Left ventricle myocardium inferior (tissue), 1 donor: Measurements from ENCODE around the gene DDR1. TPM values are rescaled to one million over a fixed set of nuclear protein-coding genes. Genes with fewer than 3 reads are reported as not detected.
"Not testable (repeated sequence)": the region's sequence is repeated elsewhere in the genome, so short reads cannot be mapped to it uniquely, and the experiment has no call there.

Experiments used
- DNase-seq: peaks from one replicate; pipeline ENCODE4 v3.0.0-alpha.2; 2020
- H3K27ac ChIP-seq: fragments of 200-600 bp; replicated peaks from 2 replicates; pipeline ENCODE4 v1.8.0; 2021
- H3K27me3 ChIP-seq: fragments of 200-600 bp; 2 replicates; pipeline ENCODE4 v1.8.0; 2021; ENCODE audit warnings: low read depth
- H3K36me3 ChIP-seq: fragments of 200-600 bp; 2 replicates; pipeline ENCODE4 v1.8.0; 2021
- H3K4me1 ChIP-seq: fragments of 200-600 bp; 2 replicates; pipeline ENCODE4 v1.8.0; 2021
- H3K4me3 ChIP-seq: fragments of 200-600 bp; 2 replicates; pipeline ENCODE4 v1.8.0; 2021; ENCODE audit warnings: mild to moderate bottlenecking, moderate library complexity
- H3K9me3 ChIP-seq: fragments of 200-600 bp; replicated peaks from 2 replicates; pipeline ENCODE4 v1.8.0; 2021
- CTCF ChIP-seq: fragments of 200-600 bp; IDR thresholded peaks from 2 replicates; pipeline ENCODE4 v1.8.0; 2021; ENCODE audit warnings: antibody characterized with exemption, mild to moderate bottlenecking, borderline replicate concordance
- intact Hi-C: fragments of 100-400 bp; cut with micrococcal nuclease; formaldehyde crosslinking; loops from one replicate; pipeline ENCODE4 v1.11.0; 2022
- total RNA-seq: library from RNA; stranded (reverse); fragmentation: NEBNext Ultra II Directional; extraction: Animal tissue kit (Norgen Biotek cat#: 25700); gene quantifications from one replicate; pipeline ENCODE4 v1.2.1, GENCODE V29; 2021
- donor health status: DM: no; HTN: yes; CAD: no; lungs with severe emphysema.

DDR1 gene
- total RNA-seq, 1 donor from 2014 or later: 28.2 TPM

- no peak overlapping the region for H3K4me3 ChIP-seq
- TF ChIP-seq CTCF: no peak
- intact Hi-C loops: no loop called here
- no peak for DNase-seq
- peaks cover 8% of the 10 kb centered on the region for H3K9me3 ChIP-seq
- peaks cover 5% of the 10 kb centered on the region for H3K27me3 ChIP-seq
- no peaks in the 10 kb centered on the region for H3K4me1 ChIP-seq
- H3K36me3 ChIP-seq: no peaks in the 10 kb centered on the region
- H3K27ac ChIP-seq: no peak overlapping the region
Observed at GRCh38 chr6:30855429-30856075, 28.8 kb upstream of the DDR1 start.

- Histone ChIP-seq H3K9me3 (no peaks in the 10 kb centered on the region), H3K27ac (no peak overlapping the region), H3K4me1 (no peaks in the 10 kb centered on the region), H3K27me3 (peaks cover 5% of the 10 kb centered on the region), H3K36me3 (no peaks in the 10 kb centered on the region), H3K4me3 (no peak overlapping the region)
- TF ChIP-seq CTCF: no peak
- no peak for DNase-seq
- intact Hi-C loops: no loop called here
Observed at GRCh38 chr6:30857112-30857511, 27.2 kb upstream of the DDR1 start.

GRCh38 chr6:30857549-30857948 lies 26.8 kb upstream of the DDR1 start:
- H3K4me3 ChIP-seq: no peak overlapping the region
- H3K9me3 ChIP-seq: no peaks in the 10 kb centered on the region
- no peaks in the 10 kb centered on the region for H3K36me3 ChIP-seq
- TF ChIP-seq CTCF: no peak
- intact Hi-C loops: no loop called here
- H3K4me1 ChIP-seq: no peaks in the 10 kb centered on the region
- peaks cover 5% of the 10 kb centered on the region for H3K27me3 ChIP-seq
- no peak for DNase-seq
- no peak overlapping the region for H3K27ac ChIP-seq

GRCh38 chr6:30859726-30860125 lies 24.6 kb upstream of the DDR1 start:
- H3K4me3 ChIP-seq, H3K27ac ChIP-seq, H3K4me1 ChIP-seq, H3K9me3 ChIP-seq, intact Hi-C loops, H3K36me3 ChIP-seq, H3K27me3 ChIP-seq, DNase-seq: not testable (repeated sequence)

GRCh38 chr6:30861257-30862048 lies 22.9 kb upstream of the DDR1 start:
- no peak overlapping the region for H3K4me3 ChIP-seq
- peaks cover 9% of the 10 kb centered on the region for H3K27me3 ChIP-seq
- H3K4me1 ChIP-seq: no peaks in the 10 kb centered on the region
- no peaks in the 10 kb centered on the region for H3K36me3 ChIP-seq
- H3K27ac ChIP-seq: no peak overlapping the region
- intact Hi-C loops: no loop called here
- no peak for TF ChIP-seq CTCF
- H3K9me3 ChIP-seq: no peaks in the 10 kb centered on the region
- DNase-seq: no peak
